8988T (cell line): ENCODE results near the gene TSLP.
A peak's percentile ranks its signal among the peaks of the same experiment; 100 is the strongest.

Experiments used
- DNase-seq: peaks from one replicate; pipeline ENCODE4 v3.0.0; 2011

TSLP gene

DNA sequence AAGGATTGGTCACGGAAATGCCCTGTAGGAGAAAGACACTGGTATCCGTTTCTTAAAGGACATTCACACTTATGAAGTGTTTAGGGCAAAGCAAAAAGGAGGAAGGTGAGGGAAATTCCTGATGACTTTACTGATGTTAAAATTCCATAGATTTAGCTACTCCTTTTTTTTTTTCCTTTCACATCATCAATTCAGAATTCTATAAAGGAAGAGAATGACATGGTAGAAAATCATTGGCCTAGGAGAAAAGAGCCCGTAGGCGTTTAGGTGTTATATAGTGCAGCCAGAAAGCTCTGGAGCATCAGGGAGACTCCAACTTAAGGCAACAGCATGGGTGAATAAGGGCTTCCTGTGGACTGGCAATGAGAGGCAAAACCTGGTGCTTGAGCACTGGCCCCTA lies at the start of gene TSLP:
TSS of gene TSLP (plus strand) at position 301 of the 400 bp plus-strand sequence. CDS start 178 bp downstream, outside the sequence.
- DNase-seq, result no peak

DNA sequence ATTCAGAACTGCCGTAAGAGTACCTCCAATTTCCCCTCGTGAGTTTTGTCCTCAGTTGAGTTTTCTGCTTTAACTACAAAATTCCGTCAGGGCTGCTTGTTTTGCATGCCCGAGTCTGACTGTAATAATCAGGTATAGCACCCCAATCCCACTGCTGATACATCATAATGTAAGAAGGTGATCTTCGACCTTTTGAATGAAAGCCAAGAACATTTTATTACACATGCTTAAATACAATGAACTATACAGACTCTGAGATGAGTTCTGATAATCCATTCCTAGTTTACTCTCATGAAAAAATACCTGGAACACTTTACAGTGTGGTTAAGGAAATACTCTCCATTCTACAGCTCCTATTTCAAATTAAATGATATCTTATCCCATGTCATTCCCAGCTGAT lies 49.2 kb upstream of the TSLP start:
- DNase-seq, result no peak

GRCh38 chr5:111028865-111029264 lies 42.6 kb upstream of the TSLP start:
- no peak for DNase-seq

DNA sequence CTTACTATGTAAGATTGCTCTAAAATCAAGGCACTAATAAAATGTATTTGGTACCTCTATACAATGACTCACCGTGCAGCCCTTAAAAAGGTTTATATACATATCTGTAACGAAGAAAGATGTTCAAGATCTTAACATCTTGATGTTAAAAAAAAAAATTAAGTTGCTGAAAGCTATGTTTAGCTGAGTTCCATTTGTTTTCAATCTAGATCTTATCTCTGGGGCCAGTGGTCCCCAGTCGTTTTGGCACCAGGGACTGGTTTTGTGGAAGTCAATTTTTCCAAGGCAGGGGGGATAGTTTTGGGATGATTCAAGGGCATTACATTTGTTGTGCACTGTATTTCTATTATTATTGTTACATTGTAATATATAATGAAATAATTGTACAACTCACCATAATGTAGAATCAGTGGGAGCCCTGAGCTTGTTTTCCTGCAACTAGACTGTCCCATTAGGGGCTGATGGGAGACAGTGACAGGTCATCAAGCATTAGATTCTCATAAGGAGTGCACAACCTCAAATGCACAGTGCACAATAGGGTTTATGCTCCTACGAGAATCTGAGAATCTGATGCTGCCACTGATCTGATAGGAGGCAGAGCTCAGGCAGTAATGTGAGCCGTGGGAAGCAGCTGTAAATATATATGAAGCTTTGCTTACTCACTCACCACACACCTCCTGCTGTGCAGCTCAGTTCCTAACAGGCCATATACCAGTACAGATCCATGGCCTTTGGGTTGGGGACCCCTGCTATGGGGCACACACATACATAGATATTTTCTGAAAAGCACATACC lies 27.6 kb upstream of the TSLP start:
- no peak for DNase-seq

- no peak for DNase-seq
Observed at GRCh38 chr5:111058064-111058463, 13.4 kb upstream of the TSLP start.

- DNase-seq, result no peak
Observed at GRCh38 chr5:111060169-111060568, 11.3 kb upstream of the TSLP start.

DNA sequence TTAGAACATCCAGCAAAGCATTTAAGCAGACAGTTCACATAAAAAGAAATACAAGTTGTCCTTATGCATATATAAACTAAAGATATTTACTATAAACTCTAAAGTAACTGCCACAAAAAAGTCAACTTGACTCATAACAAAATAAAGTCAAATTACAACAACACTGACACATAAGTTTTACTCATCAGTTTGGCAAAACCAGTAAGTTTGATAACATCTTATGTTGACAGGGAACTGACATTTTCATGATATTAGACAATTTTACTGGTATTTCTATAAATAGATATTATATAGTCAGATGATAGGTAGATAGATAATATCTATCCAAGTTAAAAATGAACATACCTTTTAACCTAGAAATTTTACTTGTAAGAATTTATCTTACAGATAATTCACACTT lies 9.9 kb upstream of the TSLP start:
- DNase-seq, result no peak

- no peak for DNase-seq
Observed at GRCh38 chr5:111063709-111064322, 7.7 kb upstream of the TSLP start.

- DNase-seq, result no peak
Observed at GRCh38 chr5:111066261-111066938, 5.1 kb upstream of the TSLP start.

DNA sequence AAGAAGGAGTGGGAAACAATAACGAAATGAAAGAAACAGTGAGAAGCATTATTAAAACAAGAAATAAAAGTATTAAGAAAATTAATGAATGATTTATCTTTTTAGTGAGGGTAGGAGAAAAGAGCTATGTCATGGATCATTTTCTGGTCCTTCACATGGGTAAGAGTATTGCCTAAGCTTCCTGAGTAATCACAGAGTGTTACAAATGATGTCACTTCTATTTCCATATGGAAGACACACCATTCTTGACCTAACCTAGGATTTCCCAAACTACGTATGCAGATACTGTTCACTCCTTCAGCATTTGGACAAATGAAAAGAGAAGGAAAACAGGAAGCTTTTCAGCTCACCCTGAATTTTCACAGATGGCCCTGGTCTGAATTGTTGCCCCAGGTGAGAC lies 3.3 kb upstream of the TSLP start:
- DNase-seq, result no peak

DNA sequence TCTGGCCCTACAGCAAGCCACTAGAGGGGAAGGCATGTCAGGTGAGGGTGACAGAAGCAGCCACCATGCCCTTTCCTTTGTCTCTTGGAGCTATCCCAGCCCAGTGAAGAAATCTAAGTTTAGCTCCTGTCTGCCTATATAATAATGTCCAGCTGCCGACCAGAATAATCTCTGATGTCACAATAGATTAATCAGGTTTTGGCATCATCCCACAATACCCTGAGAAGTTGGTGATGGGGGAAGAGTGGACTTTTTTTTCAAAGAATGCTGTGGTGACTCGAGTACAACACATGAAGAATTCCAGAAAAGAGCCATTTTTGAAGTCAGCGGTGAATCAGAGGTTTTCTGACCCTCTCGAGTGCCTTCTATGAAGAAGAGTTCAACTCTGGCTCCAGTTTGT lies 1.7 kb upstream of the TSLP start:
- no peak for DNase-seq

DNA sequence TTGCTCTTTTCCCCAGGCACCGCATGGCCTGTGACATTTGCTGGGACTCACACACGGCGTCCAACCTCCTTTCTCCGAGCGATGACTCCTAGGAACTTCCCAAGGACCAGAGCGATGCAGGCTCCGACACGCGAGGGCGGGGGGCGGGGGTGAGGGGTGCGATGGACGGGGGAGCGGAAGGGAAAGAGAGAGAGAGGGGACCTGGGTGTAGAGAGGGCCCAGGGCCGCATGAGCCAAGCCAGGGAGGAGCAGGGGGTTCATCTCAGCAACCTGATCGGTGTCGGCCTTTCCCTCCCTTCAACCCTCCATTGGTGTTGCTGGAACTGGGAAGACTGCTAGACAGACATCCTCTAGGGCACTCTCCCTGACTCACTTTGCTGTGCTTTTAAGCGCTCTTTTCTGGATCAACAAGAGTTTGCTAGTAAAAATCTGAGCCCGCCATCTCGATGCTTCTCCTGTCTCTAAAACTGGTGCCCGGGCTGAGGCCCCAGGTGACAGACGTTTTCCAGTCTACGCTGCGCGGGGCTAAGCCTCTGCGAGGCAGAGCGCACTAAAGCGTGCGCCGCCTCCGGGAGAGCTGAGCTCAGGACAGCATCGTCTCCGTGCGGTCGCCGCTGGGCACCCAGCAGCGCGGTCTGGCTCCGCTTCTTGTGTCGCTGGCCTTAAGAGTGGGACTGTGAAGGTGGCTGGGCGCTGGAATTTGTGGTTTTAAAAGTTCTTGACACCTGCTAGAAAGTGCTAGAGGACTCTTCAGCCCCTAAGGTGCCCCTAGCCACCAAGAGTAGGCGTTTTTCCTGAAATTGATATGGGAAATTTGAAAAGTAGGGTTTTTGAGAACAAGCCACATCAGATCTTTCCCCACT lies 1.0 kb upstream of the TSLP start:
- no peak for DNase-seq

DNA sequence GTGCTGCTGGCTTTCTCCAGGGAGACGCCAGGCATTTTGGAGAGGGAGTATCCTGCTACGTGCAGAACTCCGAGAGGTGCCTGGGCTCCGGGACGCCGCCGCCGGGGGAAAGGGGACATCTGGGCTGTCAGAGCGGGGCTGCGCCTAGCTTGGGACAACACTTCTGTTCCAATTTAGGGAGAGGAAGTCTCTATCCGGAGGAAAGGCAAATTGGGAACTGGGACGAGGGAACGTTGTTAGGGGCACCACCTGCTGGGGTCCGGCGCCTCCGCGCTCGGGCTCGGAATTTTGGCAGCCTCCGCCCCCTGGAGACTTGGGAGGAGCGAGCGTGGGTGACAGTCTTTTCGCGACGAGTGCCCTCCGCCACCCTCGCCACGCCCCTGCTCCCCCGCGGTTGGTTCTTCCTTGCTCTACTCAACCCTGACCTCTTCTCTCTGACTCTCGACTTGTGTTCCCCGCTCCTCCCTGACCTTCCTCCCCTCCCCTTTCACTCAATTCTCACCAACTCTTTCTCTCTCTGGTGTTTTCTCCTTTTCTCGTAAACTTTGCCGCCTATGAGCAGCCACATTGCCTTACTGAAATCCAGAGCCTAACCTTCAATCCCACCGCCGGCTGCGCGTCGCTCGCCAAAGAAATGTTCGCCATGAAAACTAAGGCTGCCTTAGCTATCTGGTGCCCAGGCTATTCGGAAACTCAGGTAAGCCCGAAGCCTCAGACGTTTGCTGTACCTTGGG lies 1.6 kb downstream of the TSLP start:
- peak; percentile 41 for DNase-seq

DNA sequence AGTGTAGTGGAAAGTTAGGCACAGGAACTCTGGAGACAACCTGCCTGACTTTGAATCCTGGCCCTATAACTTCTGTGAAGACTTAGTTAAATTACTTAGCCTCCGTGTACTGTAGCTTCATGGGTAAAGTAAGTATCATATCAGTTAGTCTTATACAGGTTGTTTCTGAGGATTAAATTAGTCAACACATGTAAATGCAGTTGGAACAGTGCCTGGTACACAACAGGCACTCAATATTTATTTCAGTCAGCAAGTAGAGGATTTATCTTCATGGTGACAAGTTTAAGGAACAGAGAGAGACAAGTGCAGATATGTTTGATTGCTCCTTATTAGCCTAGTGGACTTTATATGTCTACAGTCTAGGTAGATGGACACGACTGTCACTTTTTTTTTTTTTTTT lies 2.7 kb downstream of the TSLP start:
- no peak for DNase-seq

- DNase-seq, result no peak
Observed at GRCh38 chr5:111075520-111075919, 4.0 kb downstream of the TSLP start.

GRCh38 chr5:111076091-111076490 lies 4.6 kb downstream of the TSLP start:
- DNase-seq, result no peak

DNA sequence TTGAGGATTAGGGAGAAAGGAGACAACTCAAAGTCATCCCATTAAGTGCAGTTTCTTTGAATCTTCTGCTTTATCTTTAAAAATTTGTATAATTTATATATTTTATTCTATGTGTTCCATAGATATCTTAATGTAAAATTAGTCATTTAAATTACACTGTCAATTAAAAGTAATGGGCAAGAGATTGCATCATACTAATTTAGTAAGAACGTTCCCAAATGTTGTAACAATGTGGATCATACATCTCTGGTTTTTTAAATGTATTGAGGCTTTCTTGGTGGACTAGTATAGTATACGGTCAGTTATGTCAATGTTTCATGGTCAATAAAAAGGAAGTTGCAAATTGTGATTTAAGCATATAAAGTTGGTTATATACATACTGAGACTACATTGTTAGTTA lies 6.2 kb downstream of the TSLP start:
- DNase-seq, result no peak

GRCh38 chr5:111079846-111080245 lies 8.3 kb downstream of the TSLP start:
- no peak for DNase-seq

GRCh38 chr5:111083323-111083722 lies 11.8 kb downstream of the TSLP start:
- DNase-seq, result no peak

DNA sequence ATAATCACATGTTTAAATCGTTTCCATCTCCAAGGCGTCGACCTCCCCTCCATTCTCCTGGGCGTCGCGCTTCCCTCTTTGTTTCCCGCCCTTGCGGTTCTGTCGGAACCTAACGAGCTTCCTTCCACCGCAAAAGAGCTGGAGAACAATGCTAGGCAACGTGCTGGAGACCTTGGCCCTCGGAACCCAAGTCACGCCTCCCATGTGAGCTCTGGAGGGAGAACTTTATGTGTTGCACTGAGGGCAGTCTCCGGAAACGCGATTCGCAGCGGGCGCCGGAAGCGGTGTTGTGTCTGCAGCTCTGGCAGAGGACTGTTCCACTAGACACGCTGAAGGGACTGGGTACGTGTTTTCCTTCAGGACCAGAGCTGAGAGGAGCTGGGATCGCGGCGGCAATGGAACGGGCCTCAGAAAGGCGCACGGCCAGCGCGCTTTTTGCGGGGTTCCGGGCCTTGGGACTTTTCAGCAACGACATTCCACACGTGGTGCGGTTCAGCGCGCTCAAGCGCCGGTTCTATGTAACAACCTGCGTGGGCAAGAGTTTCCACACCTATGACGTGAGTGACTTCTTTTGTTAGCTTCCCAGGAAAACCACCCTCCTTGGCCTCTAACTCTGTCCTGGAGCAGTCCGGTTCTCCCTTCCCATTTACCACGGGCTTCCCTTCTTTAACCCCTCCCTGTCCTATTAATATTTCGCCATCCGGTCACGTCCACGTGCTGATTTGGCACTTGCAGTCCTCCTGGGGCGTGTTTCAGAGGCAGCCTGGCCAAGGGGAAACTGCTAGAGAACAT lies 20.7 kb downstream of the TSLP start, which contains the start of gene WDR36:
TSS of gene WDR36 (plus strand) at position 287 of the 792 bp plus-strand sequence. CDS start at position 396, 109 bp downstream.
- peak; percentile 41 for DNase-seq

DNA sequence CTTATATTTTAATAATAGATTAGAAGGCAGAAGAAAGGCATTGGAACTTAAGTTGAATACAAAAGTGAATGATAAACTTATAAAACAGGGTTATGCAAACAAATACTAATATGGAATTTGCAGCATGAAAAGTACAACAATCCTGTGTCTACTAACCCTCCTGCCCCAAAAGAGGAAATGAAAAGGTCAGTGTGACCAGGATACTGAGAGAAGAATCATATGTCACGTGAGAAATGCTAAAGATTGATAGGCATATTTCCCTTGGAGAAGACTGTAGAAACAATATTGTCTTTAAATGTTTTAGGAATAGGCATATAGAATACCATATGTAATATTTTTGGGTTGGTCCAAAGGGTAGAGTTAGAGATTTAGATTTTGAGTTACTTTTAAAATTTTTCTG lies 24.5 kb downstream of the TSLP start:
- DNase-seq, result no peak
